GM21360 (cell line): Measurements from ENCODE around the gene DCBLD2.

Experiments
- ATAC-seq: cut with Tn5 transposase; IDR thresholded peaks from one replicate; pipeline ENCODE4 v1.9.1; 2021; ENCODE audit warnings: mild to moderate bottlenecking, moderate library complexity; ENCODE audit not compliant: unreplicated experiment

Gene DCBLD2, protein sequence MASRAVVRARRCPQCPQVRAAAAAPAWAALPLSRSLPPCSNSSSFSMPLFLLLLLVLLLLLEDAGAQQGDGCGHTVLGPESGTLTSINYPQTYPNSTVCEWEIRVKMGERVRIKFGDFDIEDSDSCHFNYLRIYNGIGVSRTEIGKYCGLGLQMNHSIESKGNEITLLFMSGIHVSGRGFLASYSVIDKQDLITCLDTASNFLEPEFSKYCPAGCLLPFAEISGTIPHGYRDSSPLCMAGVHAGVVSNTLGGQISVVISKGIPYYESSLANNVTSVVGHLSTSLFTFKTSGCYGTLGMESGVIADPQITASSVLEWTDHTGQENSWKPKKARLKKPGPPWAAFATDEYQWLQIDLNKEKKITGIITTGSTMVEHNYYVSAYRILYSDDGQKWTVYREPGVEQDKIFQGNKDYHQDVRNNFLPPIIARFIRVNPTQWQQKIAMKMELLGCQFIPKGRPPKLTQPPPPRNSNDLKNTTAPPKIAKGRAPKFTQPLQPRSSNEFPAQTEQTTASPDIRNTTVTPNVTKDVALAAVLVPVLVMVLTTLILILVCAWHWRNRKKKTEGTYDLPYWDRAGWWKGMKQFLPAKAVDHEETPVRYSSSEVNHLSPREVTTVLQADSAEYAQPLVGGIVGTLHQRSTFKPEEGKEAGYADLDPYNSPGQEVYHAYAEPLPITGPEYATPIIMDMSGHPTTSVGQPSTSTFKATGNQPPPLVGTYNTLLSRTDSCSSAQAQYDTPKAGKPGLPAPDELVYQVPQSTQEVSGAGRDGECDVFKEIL

DNA sequence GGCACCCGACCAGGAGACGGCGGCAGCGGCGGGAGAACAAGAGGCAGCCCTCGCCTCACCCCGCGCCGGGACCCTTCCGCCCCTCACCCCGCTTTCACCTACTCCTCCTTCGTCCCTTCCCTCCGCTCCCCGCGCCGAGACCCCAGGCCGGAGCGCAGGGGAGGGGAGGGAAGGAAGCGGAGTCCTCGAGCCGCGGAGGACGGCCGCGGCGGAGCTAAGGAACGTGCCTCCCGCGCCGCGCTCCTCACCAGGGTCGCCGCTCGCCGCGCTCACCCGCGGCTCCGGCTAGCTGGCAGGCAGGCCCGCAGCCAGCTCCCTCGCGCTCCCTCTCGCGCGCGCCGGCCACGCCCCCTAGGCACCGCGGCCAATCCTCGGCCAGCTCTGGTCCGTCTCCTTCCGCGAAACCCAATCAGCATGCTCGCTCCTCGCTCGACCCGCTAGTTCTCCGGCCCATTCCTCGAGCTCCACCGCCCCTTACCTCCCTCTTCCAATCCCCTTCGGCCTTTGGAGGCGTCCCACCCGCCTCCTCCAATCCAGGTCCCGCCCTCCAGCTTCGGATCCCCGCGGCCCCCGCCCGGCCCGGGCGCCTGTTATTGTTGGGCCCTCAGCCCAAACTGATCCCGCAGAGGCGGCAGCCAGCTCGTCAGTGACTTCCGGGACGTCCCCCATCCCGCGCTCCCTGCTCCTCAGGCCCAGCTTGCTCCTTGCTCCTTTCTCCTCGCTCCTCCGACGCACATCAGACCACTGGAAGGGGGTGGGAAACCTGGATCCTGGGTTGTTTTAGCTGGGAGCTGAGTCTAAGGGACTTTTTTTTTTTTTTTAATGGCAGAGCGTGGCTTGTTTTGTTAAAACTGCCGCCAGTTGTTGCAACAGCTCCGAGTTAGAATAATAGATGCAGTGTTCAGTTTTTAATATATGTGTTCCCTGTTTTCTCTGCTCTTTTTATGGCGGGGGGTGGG is at the start of gene DCBLD2:
Gene DCBLD2 (minus strand): TSS at position 304 of the 959 bp plus-strand sequence. CDS start 369 bp downstream, outside the sequence.
- peak; percentile 99 for ATAC-seq

DNA sequence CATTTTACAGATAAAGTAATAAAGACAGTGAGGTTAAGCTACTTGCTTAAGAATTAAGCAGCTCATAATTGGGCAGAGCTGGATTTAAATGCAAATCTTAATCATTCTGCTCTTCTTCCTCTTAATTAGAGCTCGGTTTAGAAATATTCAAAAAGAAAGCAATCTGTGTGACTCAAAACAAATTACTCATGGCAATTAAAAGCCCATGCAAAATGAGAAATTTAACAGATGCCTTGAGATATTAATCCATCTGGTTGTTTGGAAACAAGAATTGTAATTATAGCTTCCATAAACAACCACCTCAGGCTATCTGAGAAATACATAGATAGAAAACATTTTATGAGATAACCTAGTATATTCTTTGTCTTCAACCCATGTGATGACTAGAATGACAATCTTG is 44.2 kb upstream of the DCBLD2 start:
- no peak for ATAC-seq

DNA sequence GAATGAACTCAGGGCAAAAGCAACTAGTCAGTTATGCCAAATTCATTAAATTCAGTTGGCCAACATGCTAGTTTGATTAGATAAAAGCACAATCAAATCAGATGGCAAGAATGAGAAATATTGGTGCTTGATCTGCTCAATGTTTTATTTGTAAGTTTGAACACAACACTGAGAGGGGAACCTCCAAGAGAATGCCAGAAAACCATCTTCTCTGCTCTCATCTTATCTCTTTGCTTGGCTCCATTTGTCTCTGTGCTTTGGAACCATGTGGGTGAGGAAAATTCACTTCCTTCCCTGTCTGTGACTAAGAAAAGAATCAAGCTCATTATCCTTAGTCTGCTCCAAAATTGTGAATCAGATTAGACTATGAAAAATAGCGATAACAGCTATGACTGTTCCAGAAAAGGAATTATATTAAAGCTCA is 43.6 kb upstream of the DCBLD2 start:
- ATAC-seq, result no peak

DNA sequence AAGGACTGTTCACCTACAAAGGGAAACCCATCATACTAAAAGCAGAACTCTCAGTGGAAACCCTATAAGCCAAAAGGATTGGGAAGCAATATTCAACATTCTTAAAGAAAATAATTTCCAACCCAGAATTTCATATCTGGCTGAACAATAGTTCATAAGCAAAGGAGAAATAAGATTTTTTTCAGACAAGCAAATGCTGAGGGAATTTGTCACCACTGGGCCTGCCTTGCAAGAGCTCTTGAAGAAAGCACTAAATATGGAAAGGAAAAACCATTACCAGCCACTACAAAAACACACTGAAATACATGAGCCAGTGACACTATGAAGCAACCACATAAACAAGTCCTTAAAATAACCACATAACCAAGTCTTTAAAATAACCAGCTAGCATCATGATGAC is 28.9 kb upstream of the DCBLD2 start:
- no peak for ATAC-seq

DNA sequence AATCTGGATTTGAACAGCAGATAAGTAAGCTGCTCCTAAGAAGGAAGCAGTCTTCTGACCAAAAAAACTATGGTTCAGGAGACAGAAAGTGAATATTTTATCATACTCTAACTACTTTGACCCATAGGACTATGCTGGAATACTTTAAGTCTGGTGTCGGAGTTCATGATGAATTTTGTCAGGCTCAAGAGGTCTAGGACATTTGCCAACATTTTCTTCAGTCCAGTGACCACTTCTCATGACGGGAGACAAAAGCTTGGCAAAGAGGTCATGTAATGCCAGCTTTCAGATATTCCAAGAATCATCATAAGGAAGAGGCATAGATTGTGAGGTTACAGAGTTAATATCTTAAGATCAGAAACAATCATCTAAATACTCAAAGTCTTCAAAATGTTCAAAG is 20.5 kb upstream of the DCBLD2 start:
- ATAC-seq, result no peak

DNA sequence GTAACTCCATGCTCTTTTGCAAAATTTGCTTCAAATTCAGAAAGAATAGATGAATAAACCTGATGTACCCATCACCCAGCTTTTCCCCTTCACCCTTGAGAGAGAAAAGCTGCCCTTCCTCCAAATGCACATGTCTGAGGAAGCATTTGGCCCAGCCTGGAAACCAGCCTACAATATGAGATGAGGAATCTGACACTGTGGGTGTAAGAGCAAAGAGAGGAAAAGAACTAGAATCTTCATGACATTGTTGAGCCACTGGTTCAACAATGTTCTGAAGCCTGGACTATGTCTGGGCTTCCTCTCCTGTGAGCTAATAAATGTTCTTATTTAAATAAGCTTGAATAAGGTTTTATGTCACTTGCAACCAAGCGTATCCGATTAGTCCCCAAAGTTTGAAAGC is 18.7 kb upstream of the DCBLD2 start:
- no peak for ATAC-seq

DNA sequence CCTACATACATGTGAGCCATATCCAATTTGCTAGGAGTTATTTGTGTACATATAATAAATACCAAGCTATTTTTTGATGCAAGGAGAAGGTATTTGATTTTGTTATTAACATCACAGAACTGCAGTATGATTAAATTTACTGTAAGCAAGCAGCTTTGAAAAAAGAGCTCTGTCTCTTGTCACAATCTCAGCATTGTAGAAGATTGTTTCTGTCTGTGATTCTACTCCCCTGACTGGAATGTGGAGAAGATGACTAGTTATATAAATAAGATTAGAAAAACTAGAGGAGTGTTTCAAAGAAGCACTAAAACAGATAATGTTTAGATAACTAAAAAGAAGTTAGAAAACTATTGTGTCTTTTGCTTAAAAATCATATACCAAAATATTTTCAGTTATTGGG is 17.1 kb upstream of the DCBLD2 start:
- no peak for ATAC-seq

DNA sequence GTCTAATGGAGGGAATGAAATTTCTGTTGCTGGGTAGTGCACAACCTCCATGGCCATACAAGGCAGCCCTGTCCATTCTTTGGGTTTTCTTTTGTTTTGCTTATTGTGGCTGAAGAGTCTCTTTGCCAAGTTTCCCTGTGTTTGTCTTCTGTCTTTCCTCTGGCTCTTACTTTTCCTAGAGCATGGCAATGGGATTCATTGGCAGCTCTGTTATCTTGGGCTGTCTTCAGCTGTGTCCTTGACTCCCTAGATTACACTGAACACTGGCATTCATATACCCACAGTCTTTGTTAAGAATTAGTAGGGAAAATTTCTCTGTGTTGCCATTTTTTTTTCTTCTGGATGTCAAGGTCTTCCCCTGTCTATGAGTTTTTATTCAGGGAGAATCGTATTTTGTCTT is 16.1 kb upstream of the DCBLD2 start:
- no peak for ATAC-seq

DNA sequence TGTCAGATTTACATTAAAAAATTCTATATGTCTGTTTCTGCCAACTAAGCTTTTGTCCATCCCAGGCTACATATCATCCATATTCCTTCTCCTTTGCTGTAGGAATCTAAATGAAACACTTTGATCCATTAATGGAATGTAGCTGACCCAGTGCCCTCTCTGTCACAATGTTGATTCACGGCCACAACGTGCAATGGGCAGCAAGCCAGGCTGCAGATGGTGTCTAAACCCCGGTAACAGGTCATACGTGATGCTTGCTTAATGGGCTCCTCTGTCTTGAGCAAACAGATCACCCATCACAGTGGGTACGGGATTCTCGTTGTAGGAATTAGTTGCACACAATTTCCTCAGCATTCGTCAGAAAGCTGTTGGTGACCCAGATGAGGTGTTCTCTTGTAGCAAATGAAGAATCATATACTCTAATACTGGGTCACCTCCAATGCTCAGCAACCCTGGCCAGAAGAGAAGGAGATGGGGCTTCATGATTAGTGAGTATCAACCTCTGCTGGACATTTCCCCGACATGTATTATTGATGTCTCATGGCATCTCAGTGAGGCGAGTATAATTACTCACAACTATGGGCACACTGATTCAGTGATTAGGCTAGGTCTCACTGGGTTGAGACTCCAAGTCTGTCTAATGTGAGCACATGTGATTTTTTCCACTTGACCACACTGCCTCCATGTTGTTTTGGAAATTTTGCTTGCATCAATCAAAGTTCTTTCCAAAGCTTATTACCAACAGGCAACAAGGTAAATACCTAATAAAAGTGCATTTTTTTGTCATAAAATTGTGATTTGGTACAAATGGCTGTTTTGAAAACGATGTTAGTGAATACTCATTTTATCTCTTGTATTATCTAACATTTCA is 12.9 kb upstream of the DCBLD2 start:
- ATAC-seq, result no peak

DNA sequence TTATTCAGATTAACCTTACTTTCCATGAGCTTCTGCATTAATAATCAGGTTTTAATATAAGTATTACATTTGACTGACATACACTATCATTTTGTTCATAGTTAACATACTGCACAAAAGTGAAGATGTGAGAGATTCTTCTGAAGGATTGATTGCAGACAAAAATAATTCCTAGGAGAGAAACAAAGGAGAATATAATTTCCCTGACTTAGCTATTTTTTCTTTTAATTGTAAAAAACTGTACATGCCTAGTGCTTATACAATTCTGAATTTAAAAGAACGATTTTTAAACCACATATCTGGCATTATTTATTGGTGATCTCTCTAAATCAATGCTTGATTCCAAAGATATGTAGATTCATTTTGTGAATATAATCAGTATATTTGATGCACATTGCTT is 11.0 kb upstream of the DCBLD2 start:
- ATAC-seq, result no peak

DNA sequence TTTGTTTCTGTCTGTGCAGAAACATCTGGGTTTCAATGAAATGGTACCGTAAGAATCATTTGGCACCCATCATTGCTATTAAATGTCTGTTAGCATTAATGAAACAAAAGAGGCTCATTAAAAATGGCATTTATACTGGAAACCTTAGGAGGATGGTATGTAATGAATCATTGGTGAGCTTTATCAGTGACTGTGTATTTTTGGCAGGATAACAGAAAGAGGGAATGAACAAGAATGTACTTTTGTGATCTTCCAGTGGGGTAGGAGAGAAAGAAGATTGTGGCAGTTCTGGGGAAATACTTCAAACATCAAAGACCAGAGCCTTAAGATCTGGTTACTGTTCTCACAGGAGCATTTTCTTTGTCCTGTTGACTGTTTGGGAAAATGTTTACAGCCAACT is 4.7 kb upstream of the DCBLD2 start:
- no peak for ATAC-seq

DNA sequence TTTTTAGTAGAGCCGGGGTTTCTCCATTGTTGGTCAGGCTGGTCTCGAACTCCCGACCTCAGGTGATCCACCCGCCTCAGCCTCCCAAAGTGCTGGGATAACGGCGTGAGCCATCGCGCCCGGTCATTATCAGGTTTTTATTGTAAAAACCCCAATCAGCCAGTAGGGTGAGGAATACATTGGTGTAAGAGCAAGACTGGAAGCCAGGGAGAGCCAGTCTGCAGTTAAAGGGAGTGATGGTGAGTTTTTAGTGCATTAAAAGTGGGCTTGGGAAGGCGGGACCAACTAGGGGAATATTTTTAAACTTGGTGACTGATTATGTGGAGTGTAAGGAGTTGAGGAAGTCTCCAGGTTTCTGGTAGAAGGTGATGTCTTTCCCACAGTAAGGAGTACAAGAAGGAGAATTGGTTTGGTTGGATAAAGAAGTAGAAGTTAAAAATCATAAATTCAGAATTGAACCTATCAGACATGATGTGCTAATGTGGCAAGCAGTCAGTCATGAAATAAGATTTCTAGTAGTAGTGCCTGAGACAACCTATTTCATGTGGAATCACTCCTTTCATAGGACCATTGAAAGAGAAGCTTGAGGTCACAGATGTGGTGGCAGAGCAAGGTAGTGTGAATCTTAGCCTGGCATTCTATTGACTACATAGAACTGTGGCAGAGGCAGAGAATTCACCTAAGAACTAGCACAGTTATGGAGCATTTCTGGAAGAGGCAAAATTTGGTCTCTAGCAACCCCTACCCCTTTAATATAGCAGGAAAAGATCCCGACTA is 2.4 kb upstream of the DCBLD2 start:
- ATAC-seq, result no peak

DNA sequence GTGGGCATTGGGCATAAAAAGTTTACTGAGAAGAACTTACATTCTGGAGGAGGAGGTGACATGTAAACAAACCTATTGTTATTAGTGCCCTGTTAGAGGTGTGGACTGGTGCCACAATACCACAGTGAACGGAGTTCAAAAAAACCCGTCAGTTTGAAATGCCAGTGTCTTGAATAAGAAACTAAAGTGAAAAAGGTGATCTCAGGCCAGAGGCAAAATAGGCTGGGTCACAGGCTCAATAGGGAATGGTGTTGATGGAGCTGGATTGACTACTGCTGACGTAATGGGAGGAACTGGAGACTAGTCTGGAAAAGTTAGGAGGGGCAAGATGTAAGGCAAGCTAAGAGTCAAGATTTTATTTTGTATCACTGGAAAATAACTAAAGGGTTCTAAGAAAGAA is 1.6 kb upstream of the DCBLD2 start:
- no peak for ATAC-seq

DNA sequence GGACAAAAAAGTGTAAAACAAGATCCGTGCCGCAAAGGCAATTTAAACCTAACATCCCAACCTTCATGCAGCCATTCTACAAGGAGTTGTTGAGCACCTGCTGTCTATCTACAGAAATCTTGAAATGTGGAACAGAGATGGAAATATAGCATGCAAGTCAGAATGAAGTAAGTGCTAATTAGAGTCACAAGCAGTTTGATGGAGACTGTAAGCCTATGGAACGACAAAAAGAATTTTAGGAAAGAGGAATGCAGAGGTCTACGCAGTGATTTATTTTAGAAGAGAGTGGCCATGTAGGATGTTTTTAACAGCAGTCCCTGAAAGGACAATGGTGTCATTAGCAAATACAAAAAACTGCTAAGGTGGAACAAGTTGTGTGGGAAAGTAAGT is 851 bp upstream of the DCBLD2 start:
- ATAC-seq, result no peak

DNA sequence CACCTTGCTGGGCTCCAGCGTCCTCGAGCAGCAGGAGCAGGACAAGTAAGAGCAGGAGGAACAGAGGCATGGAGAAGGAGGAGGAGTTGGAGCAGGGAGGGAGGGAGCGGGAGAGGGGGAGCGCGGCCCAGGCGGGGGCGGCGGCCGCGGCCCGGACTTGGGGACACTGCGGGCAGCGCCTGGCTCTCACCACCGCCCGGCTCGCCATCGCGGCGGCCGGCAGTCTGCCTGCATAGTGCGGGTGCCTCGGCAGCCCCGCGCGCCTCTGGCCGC is 440 bp downstream of the DCBLD2 start:
- ATAC-seq, result peak; percentile 22

DNA sequence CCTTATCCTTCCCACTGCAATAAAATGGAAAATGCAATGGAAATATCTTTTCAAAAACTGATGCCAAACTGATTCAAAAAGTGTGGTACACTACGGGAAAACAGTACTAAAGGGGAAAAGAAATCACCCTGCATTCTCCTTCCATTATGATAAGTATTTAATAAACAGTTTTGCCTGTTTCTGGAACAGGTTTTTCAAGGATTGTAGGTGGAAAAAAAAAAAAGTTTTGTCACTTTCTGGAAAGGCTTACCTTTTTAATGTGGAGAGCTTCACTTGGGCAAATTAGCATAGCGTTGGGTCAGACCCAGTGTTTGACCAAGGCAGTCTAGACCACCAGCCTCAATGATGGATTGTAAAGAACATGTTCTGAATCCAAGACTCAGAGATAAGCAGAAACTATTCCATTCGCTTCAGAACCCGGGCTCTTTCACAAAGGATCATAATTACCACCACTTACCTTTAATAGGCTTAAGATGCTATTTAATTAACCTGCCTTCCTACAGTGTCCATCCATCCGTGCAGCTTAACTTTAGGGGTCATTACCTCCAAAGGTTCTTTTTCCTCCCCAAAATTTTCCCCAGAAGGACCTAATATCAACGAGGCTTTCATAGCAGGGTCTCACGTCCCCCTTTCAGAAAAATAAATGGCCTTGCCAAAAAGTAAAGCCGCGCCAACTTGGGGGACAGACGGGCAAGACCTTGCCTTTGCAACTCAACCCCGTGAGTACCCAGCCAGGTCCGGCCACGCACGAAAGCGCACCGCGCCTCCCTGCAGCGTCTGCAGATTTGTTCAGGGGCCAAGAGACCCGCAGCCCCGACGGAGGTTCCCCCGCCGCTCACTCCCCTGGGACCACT is 1.0 kb downstream of the DCBLD2 start:
- ATAC-seq, result peak; percentile 4

DNA sequence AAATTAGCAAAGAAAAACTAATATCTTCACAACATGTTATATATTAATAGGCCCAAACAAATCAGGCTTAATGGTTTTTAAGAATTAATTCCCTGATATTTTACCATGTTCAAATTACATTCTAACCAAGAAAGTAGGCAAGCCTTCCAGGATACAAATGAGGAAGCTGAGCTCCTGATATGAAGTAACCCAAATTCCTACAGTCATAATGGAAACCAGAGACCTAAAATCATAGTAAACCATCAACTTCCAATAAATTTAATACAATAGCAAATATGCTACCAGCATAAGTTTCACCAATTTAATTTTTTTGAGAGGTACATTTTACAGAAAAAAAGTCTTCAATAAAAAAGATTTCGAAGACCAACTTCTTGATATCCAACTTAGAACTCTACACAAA is 3.8 kb downstream of the DCBLD2 start:
- no peak for ATAC-seq

DNA sequence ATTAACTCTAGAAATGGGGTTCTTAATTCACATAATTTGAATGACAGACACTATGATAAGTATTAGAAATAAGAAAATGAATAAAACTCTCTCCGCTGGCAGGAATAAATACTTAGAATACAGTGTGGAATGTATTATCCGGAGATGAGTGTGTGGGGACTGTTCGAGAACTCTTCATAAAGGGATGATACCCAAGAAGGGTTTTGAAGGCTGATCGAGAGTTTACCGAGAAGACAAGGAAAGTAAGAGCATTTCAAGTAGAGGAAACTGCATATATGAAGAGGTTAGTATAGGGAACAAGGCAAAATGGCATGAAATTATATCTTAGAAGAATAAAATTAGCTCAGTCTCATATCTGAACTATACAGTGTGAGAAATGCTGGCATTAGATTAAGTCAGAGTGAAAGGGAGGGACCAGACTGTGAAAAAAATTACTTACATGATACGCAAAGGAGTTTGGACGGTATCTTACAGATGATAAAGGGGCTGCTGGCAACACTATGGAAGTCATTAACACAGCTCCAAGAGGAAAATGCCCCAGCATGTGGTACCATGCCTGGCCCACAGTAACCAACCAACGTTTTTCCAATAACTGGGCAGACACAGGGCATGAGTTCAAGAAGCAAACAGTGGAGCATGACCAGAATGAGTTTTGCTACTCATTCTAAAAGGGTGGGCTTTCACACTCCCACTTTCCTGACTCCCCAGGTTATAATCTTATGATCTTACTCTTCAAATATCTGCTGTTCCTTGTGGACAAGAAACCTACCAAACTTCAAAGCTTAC is 6.5 kb downstream of the DCBLD2 start:
- no peak for ATAC-seq
